ENCODE data around the gene MYPOP. TPM values are rescaled to one million over a fixed set of nuclear protein-coding genes. Genes with fewer than 3 reads are reported as not detected.
"Not testable (repeated sequence)": the region's sequence is repeated elsewhere in the genome, so short reads cannot be mapped to it uniquely, and the experiment has no call there.

The MYPOP gene
- total RNA-seq, 1 donor from 2014 or later, result 9.0 TPM

GRCh38 chr19:45897261-45897812 lies 5.1 kb downstream of the MYPOP start:
- Mint-ChIP-seq H3K27ac (ENCODE audit: unreplicated experiment) (no peak overlapping the region), H3K27me3 (ENCODE audit: unreplicated experiment) (peaks cover 2% of the 10 kb centered on the region), H3K9me3 (ENCODE audit: unreplicated experiment) (no peaks in the 10 kb centered on the region), H3K4me3 (ENCODE audit: unreplicated experiment) (no peak overlapping the region), H3K36me3 (ENCODE audit: low read depth, unreplicated experiment) (peaks cover 35% of the 10 kb centered on the region), H3K4me1 (ENCODE audit: unreplicated experiment) (peaks cover 12% of the 10 kb centered on the region)
- DNase-seq (ENCODE audit: low spot score), result no peak
- TF ChIP-seq, protein P1, sequence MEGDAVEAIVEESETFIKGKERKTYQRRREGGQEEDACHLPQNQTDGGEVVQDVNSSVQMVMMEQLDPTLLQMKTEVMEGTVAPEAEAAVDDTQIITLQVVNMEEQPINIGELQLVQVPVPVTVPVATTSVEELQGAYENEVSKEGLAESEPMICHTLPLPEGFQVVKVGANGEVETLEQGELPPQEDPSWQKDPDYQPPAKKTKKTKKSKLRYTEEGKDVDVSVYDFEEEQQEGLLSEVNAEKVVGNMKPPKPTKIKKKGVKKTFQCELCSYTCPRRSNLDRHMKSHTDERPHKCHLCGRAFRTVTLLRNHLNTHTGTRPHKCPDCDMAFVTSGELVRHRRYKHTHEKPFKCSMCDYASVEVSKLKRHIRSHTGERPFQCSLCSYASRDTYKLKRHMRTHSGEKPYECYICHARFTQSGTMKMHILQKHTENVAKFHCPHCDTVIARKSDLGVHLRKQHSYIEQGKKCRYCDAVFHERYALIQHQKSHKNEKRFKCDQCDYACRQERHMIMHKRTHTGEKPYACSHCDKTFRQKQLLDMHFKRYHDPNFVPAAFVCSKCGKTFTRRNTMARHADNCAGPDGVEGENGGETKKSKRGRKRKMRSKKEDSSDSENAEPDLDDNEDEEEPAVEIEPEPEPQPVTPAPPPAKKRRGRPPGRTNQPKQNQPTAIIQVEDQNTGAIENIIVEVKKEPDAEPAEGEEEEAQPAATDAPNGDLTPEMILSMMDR (IDR thresholded peaks at IDR 0.05; ENCODE audit: unreplicated experiment), result no peak

GRCh38 chr19:45895983-45896599 lies 6.3 kb downstream of the MYPOP start:
- not testable (repeated sequence) for H3K4me3 Mint-ChIP-seq (ENCODE audit: unreplicated experiment); H3K27me3 Mint-ChIP-seq (ENCODE audit: unreplicated experiment); H3K4me1 Mint-ChIP-seq (ENCODE audit: unreplicated experiment); DNase-seq (ENCODE audit: low spot score); H3K9me3 Mint-ChIP-seq (ENCODE audit: unreplicated experiment); H3K27ac Mint-ChIP-seq (ENCODE audit: unreplicated experiment)
- H3K36me3 Mint-ChIP-seq (ENCODE audit: low read depth, unreplicated experiment), result peaks cover 35% of the 10 kb centered on the region

GRCh38 chr19:45895519-45895972 lies 6.9 kb downstream of the MYPOP start:
- TF ChIP-seq, protein P1 (IDR thresholded peaks at IDR 0.05; ENCODE audit: unreplicated experiment), result no peak
- Mint-ChIP-seq H3K4me1 (ENCODE audit: unreplicated experiment) (peaks cover 2% of the 10 kb centered on the region), H3K36me3 (ENCODE audit: low read depth, unreplicated experiment) (peaks cover 32% of the 10 kb centered on the region), H3K27me3 (ENCODE audit: unreplicated experiment) (no peaks in the 10 kb centered on the region), H3K9me3 (ENCODE audit: unreplicated experiment) (no peaks in the 10 kb centered on the region), H3K4me3 (ENCODE audit: unreplicated experiment) (no peak overlapping the region), H3K27ac (ENCODE audit: unreplicated experiment) (no peak overlapping the region)
- DNase-seq (ENCODE audit: low spot score), result no peak

GRCh38 chr19:45890877-45891276 lies 11.5 kb downstream of the MYPOP start:
- no peak overlapping the region for H3K27ac Mint-ChIP-seq (ENCODE audit: unreplicated experiment)
- TF ChIP-seq, protein P1 (IDR thresholded peaks at IDR 0.05; ENCODE audit: unreplicated experiment), result no peak
- no peaks in the 10 kb centered on the region for H3K9me3 Mint-ChIP-seq (ENCODE audit: unreplicated experiment)
- peaks cover 3% of the 10 kb centered on the region for H3K4me1 Mint-ChIP-seq (ENCODE audit: unreplicated experiment)
- DNase-seq (ENCODE audit: low spot score), result no peak
- H3K36me3 Mint-ChIP-seq (ENCODE audit: low read depth, unreplicated experiment), result peaks cover 14% of the 10 kb centered on the region
- H3K4me3 Mint-ChIP-seq (ENCODE audit: unreplicated experiment), result no peak overlapping the region
- H3K27me3 Mint-ChIP-seq (ENCODE audit: unreplicated experiment), result peaks cover 15% of the 10 kb centered on the region

DNA sequence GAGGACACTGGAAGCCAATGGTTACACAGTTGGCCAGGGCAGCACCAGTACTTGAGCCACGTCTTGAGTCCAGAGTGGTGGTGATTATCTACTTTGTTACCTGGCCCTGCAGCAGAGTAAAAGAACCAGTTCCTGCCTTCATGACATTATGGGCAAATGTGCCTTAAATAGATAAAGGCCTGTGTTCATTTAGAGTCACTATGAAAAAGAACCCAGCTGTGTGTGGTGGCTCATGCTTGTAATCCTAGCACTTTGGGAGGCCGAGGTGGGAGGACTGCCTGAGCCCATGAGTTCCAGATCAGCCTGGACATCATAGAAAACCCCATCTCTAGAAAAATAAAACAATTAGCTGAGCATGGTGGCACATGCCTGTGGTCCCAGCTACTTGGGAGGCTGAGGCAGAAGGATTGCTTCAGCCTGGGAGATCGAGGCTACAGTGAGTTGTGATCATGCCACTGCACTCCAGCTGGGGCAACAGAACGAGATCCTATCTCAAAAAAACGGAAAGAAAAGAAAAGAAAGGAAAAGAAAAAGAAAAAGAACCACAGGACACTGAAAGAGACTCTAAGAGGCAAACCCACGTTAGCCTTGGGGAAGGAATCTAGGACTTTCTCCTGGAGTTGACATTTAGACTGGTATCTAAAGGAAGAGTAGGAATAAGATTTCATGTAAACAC lies 13.1 kb downstream of the MYPOP start:
- Mint-ChIP-seq H3K36me3 (ENCODE audit: low read depth, unreplicated experiment) (peaks cover 4% of the 10 kb centered on the region), H3K27ac (ENCODE audit: unreplicated experiment) (peak overlapping the region; percentile 64), H3K27me3 (ENCODE audit: unreplicated experiment) (peaks cover 15% of the 10 kb centered on the region), H3K4me3 (ENCODE audit: unreplicated experiment) (peak overlapping the region; percentile 56), H3K9me3 (ENCODE audit: unreplicated experiment) (no peaks in the 10 kb centered on the region), H3K4me1 (ENCODE audit: unreplicated experiment) (peaks cover 3% of the 10 kb centered on the region)
- no peak for DNase-seq (ENCODE audit: low spot score)
- TF ChIP-seq, protein P1 (IDR thresholded peaks at IDR 0.05; ENCODE audit: unreplicated experiment), result no peak
